HG02759 (cell line): ENCODE measurements around the gene KIF14.
"Not testable (repeated sequence)": the region's sequence is repeated elsewhere in the genome, so short reads cannot be mapped to it uniquely, and the experiment has no call there.

Experiments used
- ATAC-seq: cut with Tn5 transposase; IDR thresholded peaks from one replicate; pipeline ENCODE4 v1.9.1; 2021; ENCODE audit warnings: mild to moderate bottlenecking, moderate library complexity; ENCODE audit not compliant: unreplicated experiment

KIF14 gene

DNA sequence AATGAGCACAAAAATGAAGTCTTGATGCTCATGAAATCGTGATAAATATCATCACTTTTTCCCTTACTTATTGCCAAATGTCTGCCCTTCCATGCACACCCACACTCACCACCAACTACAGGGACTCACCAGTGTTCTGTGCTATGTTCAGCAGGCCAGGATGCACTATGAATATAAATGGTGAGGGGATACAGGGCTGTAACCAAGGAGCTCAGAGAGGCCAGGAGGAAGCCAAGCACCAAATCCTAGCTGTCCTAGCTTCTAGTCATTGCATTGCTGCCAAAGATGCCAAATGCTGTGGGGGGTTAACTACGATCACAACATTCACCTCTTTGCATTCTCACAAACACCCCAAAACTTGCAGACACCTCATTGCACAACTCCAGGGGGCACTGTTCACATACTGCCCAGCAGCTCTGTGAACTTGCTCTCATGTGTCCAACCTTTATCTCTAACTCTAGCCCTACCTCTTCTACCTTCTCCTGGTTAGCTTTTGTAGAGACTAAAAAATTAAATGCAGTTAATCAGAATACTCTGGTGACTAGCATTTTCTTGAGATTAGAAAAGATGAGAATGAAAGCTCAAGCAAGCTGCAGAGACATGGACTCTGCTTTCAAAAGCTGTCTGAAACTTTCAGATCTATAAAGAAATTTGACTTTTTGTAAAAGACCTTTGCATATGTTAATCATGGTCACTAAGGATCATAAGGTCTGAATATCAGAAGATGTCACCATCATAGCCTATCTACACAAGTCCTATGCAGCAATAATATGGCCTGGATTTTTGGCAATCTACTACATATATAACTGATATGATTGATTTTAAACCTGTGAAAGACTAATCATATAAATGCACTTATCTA lies 13.9 kb upstream of the KIF14 start:
- no peak for ATAC-seq

DNA sequence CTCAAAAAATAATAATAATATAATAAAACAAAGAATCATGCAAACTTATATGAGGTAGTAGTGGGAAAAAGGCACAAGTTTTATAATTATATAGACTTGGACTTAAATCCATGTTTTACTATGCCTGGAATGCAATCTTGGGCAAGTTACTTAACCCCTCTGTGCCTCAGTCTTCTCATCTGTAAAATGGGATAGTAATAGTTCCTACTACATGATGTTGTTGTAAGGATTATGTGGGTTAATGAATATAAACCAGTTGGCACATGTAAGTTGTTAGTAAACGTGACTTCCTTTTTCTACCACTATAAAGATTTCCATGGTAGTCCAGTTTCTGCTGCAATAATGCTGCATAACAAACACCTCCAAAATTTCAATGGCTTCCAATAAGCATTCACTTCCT lies 10.8 kb upstream of the KIF14 start:
- ATAC-seq, result no peak

DNA sequence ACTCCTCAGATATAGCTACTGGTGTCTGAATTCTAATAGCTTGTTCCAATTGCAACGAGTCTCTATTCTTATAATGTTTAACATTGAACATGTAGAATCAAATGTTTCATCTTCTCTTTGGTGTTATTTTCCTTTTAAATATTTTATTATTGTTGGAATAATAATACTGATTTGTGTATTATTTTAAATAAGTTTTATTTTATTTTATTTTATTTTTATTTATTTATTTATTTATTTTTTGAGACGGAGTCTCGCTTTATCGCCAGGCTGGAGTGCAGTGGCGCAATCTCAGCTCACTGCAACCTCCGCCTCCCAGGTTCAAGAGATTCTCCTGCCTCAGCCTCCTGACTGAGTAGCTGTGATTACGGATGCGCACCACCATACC lies 10.0 kb upstream of the KIF14 start:
- ATAC-seq, result not testable (repeated sequence)

DNA sequence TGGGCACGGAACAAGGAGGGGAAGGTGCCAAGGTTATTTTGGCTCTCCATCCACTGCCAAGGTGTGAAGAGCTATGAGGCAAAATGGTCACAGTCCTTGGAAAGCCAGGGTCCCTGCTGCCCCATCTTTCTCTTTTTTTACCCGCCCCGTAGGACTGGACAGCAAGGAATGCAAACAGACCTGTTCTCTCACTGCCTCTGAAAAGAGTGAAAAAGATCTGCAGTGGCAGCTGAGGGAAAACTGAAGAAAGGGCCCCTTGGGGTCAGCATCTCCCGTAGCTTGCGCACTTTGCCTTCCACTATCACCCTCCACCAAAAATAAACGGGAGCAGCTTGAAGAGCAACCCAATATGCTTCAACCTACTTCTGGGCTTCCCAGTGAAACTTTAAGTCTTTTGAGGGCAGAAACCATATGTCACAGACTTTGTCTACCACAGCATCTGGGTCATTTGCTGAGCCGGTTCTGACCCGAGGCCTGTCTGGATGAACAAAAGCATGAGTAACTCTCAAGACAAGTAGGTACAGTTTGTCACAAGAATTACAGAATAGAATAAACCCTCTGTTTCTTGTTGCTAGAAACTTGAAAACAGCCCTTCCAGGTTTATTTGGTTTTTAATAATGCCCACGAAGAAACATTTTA lies 9.4 kb upstream of the KIF14 start:
- no peak for ATAC-seq

DNA sequence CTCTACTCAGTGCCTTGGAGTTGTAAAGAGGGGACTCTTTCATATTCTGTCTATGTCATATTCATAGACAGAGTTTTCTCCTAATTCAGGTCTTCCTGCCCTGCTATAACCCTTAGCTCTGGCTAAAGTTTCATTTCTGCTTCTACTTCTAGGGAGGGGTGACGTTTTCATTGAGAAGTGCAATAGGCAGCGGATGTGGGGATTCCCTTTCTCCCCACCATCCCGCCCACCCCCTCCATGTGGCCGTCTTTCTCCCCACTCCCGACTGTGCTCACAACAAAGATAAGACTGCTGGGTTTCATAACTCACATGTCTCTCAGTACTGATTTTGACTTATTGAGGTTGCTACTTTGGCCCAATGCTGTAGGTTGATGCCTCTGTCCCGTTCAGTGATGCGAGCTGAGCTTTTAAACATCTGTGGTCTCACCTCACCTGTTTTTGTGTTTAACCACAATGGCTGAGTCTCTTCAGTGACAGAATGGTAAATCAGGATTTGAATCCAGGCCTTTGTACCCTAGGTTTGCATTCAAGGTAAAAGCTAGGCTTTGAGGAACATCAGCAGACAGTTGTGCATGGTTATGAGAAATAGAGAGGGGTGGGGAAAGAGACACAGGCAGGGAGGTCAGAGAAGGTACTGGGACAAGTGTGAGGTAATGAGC lies 7.8 kb upstream of the KIF14 start:
- ATAC-seq, result peak; percentile 80

DNA sequence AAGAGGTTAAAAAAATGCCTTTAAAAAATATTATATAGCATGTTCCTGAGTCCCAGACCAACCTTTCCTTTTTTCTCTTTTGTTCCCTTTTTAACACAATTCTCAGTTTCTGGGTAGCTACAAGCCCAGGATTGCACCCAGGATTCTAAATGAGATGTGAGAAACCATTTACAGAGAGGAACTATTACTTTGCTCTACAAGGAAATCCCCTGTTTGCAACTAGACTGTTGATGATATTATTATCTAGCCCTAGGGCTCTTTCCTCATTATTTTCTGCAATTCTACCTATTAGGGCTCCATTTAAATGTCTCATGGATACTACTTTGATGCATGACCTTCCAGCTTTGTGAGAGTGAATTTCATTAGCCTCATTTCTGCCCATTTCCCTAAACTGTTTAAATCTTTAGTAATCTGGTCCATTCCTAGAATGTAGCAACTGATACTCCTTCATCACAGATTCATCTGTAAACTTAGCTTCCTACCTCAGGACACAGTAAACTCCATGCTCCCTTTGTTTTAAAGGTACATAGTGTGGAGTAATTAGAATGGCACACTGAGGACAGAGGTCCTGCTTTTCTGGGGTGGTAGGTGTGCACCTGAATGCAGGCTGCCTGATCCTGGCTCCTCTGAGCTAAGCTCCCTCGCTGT lies 7.1 kb upstream of the KIF14 start:
- no peak for ATAC-seq

DNA sequence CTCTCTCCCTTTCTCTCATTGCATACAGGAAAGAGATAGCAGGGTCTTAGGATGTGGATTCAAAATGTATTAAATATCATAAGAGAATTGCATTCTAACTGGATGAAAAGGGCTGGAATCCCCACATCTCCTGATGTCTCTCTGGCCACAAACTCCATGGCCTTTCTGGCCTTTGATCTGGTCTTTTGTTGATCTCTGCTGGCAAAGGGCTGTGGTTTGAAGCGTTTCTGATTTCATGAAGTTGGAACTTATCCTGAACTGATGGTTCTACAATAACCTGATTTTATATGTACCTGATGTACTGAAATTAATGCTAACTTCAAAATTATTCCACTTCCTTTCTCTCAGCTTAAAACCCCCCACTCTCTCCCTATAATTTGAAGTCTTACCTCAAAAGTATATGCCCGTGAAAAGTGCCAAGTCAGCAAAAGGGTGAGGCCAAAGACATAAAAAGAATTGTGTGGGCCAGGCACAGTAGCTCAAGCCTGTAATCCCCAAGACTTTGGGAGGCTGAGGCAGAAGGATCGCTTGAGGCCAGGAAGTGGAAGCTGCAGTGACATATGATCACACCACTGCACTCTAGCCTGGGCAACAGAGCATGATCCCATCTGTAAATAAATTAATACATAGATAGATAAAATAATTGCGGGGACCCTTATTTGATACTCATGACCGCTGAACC lies 6.4 kb upstream of the KIF14 start:
- no peak for ATAC-seq

DNA sequence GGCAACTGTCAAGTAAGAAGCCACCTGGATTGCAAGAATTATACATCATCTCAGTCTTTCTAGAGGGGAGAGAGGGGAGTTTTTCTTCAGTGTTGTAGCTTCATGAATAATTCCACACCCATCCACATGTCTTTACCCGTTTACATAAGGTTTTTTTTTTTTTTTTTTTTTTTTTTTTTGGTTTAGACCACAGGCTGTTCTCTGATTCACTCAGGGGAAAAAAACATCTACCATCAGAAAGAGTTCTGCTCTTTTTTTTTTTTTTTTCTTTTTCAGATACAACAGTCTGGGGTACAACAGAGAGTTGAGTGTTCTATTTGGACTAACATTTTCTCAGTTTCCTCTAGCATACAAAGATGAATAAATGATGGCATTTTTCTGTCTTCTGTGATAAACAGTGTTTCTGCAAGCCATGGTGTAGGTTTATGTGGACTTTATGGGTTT lies 4.9 kb upstream of the KIF14 start:
- ATAC-seq, result no peak

DNA sequence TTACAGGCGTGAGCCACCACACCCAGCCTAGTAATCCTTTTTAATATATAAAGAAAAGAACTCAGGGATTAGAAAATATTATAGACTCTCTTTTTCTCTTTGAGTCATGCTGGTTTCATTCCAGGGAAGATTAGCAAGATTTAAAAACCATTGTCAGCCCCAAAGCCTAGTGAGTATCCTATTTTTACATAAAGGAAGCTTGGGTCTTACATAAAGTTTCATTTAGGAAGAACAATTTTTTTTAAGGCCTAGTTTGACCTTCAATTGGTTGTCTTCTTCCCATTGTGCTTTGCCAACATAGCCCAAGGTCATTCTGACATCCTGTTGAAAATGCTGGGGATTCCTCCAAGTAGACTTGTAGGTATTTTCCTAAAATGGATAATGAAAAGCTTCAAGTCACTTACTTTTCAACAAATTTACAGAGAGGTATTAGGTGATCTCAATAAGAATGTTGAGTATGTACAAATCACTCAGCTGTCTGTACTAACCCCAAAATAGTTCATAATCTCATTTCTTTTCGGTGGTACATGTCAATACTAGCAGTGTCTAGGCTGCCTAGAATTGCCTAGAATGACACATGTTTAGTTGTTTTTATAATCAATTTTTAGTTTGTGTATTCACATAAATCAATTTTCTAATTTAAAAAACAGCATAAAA lies 4.3 kb upstream of the KIF14 start:
- ATAC-seq, result no peak

DNA sequence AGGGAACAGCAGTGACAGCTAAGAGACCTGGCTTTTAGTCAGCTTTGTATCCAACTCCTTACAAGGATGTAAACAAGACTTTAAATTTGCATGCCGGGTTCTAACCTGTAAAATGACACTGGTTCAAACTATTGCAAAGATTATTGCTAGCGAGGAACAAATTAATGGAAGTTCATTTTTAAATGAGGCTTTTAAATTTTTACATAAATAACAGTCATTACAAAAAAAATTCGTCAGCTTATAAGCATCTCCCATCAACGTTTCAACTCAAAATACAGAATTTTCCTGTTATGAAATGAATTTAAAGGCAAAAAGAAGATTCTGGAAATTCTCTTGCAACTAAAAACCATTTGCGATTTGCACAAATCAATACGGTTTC lies 668 bp downstream of the KIF14 start:
- no peak for ATAC-seq

DNA sequence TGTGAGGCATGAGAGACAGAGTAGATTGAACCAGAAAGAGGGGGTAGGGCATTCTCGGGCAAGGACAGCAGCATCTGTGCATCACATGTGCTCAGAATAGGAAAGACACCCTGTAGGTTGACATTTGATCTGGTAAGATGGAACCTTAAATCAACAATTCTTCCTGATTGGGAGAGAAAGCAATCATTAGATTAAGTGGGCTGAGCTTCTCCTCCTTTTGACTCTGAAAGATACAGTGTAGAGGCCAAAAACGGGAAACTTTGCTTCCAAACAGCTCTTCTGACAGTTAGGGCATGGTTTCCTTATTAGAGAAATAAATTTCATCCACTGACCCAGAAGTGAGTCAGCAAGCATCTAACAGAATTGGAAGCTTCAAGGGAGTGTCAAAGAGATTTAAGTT lies 9.7 kb downstream of the KIF14 start:
- ATAC-seq, result no peak

DNA sequence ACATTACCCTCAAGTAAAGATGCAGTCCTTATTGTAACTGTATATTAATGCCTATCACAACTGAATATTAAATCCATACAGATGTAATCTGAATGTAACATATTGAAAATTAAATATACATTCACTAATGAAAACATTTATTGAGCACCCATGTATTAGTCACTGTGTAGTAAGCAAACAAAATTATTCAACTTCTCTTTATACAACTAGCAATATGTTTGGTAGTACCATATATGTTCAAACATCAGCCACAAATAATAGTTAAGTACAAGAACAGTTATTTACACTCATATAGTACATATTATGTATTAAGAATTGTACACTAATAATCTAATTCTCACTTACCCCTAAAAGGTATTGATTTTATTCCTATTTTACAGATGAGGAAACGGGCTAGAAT lies 17.9 kb downstream of the KIF14 start:
- ATAC-seq, result no peak

DNA sequence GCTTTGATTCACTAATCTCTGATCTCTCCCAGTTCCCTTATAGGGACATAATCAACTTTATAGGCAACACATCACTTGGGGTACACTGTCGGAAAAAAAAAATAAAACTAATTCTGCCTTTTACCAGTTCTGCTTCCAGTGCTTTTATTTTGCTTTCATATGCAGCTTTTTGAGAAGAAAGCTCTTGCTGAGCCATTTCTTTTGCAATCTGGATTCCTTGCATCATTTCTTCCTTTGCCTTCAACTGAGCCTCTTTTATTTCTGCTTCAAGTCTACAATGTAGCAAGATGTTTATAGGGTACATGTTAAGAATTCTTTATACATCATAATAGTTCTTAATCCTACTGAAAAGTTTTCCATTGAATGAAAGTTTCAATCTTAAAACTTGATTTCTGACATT lies 30.6 kb downstream of the KIF14 start:
- no peak for ATAC-seq

DNA sequence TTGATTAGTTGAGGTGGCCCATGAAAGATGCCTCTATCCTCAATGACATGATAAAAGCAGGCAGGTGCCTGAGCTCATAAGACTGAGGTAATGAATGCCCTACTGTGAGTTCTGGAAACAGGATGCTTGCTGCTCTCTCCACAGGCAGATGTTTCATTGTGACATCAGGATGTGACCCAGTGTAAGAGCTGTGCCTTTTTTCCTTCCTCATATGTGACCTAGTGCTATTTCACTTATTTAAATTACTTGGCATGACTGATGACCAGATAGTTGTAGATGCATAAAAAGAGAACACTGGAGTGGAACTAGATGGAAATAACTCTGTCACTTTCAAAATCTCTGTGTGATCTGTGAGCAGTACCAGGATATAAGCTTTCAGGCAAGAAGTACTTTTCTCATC lies 31.9 kb downstream of the KIF14 start:
- ATAC-seq, result peak; percentile 52

DNA sequence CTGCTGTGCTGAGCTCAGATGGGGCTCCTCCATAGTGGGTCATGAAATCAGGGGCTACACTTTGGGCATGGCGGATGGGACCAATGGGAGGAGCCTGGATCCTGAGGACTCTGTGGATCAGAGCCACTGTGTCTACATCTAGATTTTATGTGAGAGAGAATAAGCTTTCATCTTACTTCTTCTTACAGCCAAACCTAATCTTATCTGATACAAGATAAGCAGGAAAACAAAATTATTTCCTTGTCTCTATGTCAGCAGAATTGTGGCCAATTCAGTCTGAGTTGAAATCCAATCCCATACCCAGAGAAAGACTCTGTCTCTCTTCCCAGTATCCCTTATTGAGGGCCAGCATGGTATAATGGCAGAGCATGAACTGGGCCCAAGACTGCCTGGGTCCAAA lies 56.2 kb downstream of the KIF14 start:
- ATAC-seq, result no peak

DNA sequence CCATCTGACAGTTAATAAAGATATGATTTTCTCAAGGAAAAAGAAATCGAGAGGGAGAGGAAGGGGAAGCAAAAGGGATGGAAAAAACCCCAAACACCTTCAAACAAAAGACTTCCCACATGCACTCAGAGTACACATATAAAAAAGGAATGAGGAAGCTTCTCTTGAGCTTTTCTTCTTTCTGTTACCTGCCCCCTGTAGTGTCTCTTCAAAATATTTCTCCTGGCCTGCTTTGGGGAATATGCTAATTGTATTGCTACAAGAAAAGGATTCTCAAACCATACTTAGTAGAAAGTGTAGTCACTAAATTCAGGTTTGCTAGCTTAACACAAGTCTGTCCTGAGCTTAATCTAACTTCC lies 58.7 kb downstream of the KIF14 start:
- peak; percentile 33 for ATAC-seq

DNA sequence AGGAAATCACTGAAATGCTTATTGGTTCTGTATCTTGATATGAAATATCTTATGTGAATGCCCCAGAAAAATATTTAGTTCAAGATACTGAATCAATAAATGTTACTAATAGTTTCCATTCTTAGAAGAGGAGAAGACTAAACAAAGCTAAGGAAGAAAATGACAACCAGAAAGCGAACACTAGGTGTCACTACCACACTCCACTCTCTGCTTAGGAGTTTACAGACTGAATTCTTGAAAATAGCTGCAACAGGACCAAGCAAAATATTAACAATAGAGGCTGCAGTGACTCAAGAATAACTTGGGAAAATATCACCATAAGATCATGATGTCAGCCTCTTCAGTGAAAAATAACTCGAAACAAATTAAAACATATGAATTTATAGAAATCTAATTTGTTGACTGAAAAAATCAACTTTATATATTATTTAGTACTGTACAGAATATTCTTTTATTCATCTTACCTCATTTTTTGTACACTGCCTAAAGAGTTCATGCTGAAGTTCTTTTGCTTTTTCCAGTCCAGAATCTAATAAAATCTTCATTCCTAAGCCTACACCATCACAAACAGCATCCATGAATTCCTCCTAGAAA lies 61.6 kb downstream of the KIF14 start:
- no peak for ATAC-seq

DNA sequence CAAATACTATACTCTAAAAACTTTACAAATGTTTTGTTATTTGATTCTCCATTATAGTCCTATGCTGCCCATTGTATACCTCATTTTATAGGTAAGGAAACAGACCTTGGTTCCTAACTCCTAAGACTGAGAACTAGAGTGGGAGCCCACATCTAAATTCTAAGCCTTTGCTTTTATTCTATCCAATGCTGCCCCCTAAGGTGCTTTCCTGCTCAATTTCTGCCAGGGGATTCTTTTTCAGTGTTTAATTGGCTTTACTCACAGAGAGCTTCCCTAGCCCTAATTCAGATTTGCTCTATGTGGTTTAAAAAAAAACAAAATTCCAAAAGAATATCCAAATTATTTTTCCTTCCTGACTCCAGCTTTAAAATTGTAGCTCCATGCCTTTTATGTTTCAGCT lies 64.5 kb downstream of the KIF14 start:
- no peak for ATAC-seq

DNA sequence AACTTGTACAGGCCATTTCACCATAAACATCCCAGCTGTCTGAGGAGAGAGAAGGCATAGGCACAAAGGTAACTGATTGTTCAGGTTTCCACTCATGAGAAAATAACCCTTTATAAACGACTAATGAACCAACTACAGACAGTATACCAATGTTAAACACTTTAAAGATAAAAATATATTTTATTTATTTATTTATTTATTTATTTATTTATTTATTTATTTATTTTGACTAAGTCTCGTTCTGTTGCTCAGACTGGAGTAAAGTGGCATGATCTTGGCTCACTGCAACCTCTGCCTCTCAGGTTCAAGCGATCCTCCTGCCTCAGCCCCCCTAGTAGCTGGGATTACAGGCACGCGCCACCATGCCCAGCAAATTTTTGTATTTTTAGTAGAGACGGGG lies 67.8 kb downstream of the KIF14 start:
- ATAC-seq, result not testable (repeated sequence)

DNA sequence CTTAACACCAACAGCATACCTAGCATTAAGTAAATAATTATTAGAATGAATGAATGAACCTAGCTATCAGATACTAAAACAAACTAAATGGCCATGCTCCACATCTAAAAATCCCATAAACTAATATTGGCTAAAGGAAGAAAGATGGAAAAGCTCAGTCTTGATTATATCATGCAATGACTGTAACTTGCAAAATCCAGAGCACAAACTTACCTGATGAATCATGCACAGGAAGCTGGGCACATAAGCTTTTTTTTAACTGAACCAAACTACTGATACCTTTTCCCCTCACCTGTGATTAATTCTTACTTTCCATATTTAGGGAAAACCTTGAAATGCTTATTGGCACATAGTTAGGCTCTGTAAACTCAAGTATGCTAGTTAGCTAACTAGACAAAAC lies 70.2 kb downstream of the KIF14 start:
- ATAC-seq, result no peak
